Stimulated activated CD8-positive, alpha-beta memory T cell treated with anti-CD3 and anti-CD28 coated beads, Interleukin-2, amount 100 ng/mL, for 48 hours (primary cell): ENCODE measurements around the gene MB.
"Not testable (repeated sequence)": the region's sequence is repeated elsewhere in the genome, so short reads cannot be mapped to it uniquely, and the experiment has no call there.

Experiments used
- DNase-seq, 2 donors: peaks; one replicate each; pipeline ENCODE4 v3.0.0-alpha.2; 2020; ENCODE audit warnings: low read depth in 2 of 2

MB gene

DNA sequence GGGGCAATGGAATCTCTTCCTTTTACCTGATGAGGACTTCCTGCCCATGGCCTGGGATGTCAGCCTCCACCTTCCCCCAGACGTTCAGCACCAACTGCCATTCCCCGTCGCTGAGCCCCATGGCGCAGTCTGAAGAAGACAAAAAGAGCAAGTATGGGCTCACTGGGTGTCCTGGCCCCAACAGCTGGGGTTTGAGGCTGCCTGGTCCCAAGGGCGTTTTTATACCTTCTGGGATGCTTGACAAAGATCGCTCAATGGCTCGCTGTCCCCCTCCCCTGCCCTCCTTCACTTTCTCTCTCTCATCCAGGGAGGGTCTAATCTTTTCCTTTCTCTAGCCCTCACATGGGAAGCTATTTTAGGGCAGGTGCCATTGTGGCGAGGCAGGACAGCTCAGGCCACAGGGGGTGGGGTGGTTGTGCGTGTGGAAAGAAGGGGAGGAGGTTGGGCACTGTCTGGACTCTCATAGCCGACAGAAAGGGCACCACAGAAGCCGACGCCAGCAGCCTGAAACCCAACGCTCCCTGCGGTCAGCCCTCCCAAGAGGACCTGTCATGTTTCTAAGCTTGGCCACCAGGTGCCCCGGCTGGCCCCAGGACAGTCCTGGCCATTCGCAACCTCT is at the start of gene MB:
Gene MB (minus strand): TSS at position 193 of the 619 bp plus-strand sequence. CDS start 72 bp downstream, at position 121.
- no peak for DNase-seq

DNA sequence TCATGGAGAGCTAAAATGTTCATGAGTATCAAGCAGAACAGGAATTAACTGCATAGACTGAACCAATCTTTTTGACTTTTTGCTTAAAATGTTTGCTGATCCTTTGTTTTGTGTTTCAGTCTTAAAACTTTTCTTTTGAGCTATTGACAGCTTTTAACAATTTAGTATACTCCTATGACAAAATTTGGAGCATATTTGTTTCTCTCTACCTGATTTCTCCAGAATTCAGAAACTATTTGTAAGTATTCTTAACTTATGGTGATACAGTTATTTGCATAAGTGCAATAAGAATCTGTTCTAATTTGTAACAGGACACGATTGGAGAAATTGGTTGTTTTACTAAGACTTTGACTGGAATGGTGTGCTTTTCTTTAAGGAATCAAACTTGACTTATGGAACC is 49.6 kb upstream of the MB start:
- DNase-seq: not testable (repeated sequence)

DNA sequence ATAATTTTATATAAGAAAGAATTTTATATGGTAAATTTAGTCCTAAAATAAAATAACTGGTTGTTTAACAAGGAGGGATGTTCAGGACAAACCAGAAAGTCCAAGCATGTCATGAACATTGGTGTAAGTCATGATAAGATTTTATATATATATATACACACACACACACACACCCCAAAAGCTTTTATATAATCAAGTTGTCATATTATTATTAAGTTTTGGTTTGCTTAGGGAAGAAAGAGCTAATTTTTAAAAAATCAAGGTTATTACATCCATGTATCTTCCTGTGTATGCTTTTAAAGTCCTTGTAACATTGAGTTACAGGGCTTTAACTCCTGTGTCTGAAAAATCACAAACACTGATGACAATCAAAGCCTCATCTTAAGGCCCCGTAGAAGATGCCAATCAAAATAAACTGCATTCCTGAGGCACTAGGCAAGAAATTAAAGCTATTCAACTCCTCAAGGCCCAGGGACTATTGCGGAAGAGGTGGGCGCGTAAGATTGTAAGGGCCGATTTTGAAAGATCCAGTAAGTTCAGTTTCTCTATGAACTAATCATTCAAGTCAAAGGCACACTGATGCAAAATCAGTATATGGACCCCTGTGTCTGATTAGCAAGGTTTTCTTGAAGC is 47.9 kb upstream of the MB start:
- no peak for DNase-seq

DNA sequence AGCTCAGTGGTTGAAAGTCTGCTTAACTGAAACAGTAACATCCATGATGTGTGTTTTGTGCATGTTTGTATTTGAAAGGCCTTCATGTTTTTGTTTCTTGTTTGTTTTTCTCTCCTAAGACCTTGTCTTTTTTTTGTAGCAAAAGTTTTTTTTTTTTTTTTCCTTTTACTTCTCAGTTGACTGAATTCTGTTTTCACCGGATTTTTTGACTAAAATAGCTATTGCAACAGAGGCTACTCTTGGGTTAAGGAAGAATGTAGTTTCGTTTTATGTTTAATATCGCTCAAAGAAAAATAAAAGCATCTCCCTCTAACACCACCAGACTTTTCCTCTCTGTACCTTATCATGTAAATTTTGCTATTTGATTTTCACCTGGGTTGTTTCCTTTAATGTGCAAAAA is 46.2 kb upstream of the MB start:
- DNase-seq: no peak

GRCh38 chr22:35662914-35663313 is 45.8 kb upstream of the MB start:
- no peak for DNase-seq

GRCh38 chr22:35661464-35661863 is 44.3 kb upstream of the MB start:
- DNase-seq: no peak

DNA sequence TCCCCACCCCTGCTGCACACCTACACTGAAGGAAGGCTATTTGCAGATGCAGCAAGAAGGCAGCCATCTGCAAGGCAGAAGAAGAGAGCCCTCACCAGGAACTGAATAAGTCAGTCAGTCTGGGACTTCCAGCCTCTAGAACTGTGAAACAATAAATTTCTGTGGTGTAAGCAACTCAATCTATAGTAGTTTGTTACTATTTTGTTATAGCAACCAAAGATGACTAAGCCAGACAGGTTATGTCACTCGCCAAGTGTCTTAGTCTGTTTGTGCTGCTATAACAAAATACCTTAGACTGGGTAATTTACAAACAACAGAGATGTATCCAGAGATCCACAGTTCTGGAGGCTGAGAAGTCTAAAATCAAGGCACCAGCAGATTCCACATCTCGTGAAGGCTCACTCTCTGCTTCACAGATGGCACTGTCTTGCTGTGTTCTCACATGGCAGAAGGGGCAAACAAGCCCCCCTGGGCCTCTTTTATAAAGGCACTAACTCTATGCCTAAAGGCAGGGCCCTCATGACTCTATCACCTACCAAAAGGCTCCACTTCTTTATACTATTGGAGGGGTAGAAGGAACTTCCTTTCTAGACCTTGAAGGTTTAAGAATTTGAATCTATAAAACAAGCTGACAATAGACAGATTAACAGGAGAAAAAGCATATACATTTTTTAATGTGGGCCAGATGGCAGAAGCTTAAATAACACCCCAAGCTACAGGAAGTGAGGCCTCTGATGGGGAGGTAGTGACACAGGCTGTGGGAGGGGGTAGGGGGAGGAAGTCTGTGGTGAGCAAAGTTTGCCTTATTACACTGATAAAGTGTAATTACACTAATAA is 43.4 kb upstream of the MB start:
- no peak for DNase-seq

DNA sequence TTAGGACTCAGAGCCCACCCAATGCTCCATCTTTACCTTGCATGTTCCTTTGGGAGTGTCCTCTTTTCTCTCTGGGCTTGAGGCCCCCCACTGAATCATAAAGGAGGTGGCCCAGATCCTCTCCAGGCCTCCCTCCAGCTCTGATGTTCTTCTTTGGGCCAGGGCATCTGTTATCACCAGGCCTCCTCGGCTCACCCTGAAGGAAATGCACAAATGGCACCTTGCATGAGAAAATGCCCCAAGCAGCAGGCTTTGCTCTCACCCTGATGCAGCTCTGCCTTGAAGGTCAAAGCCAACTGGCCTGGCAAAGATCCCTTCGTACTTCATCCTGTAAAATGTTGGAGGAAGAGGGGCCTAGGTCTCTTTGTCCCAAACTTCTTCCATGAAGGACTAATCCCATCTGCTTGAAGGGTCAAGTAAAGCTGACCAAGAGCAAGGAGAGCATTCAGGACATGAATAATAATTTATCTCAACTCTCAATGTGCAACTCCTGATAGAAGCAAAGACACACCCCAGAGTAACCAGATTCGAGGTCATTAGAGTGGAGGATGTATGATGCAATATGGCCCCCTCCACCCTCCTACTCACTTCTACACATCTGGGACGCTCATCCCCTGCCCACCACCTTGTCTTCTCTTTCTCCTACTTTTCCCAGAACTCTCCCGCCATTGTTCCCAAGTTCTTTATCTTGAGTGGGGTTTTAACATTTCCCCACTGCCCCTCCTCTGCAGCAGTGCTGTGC is 40.6 kb upstream of the MB start:
- DNase-seq: no peak

- DNase-seq: no peak
These were observed 39.2 kb upstream of the MB start for GRCh38 chr22:35656284-35656752.

GRCh38 chr22:35653824-35654223 is 36.7 kb upstream of the MB start:
- no peak for DNase-seq

- DNase-seq: no peak
These were observed 34.0 kb upstream of the MB start for GRCh38 chr22:35651085-35651484.

DNA sequence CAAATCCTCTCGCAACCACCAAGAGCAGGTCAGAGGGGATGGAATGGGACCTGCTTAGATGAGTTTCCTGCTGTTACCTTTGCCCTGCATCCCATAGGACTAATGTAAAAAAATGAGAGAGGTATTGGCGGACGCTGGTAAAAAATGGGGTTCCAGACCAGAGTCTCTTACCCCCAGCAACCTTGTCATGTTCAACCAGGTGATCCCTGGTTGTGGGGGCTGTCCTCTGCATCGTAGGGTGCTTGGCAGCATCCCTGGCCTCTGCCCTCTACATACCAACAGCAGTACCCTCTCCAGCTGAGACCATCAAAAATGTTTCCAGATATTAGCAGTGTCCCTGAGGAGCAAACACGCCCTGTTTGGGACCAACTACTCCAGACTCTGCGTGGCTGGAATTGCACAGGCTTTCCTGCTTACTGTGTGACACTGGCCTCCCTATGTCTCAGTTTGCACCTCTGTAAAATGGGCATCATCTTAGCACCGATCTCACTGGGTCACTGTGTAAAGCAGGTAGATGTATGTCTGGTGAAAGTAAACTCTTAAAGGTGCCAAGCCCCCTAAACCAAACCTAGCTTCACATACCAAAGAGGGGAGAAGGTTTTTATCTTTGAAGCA is 32.6 kb upstream of the MB start:
- DNase-seq: no peak

DNA sequence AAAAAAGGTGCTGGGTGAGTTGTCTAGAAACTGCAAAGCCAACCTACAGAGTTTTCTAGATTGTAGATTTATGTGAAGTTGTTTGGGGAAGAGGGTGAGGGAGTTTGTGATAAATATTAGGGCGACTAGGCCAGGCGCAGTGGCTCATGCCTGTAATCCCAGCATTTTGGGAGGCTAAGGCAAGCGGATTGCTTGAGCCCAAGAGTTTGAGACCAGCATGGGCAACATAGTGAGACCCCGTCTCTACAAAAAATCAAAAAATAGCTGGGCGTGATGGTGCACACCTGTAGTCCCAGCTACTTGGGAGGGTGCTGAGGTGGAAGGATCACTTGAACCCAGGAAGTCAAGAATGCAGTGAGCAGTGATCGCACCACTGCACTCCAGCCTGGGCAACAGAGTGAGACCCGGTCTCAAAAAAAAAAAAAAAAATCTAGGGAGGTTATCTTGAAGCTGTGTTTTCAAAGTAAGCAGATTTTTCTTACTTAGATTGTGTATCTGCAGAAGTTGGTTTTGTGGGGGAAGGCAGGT is 32.0 kb upstream of the MB start:
- DNase-seq: no peak

GRCh38 chr22:35648066-35649025 is 31.2 kb upstream of the MB start, which contains the start of gene APOL6:
Gene APOL6, plus strand, starts transcription at chr22:35648446. Its CDS starts 7,980 bp downstream, at chr22:35656426.
- DNase-seq: peak in 1 of 2 donors; percentile 46

- no peak for DNase-seq
These were observed 28.5 kb upstream of the MB start for GRCh38 chr22:35645646-35646045.

DNA sequence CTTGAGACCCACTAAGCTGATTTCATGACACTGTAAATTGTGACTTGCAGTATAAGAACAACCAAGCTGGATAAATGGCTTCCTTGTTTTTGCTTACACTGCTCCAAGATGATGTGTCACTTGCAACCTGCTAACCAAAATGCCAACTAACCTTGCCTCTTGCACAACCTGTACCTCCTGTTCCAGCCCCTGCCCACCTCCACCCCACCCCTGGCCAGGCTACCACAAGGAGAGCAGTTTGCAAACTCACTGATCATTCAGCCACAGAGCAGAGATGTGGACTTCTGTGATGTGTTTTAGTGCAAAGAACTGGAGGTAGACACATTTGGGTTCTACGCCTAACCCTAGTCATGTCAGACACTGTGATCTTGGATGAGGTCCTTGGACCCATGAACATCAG is 26.9 kb upstream of the MB start:
- no peak for DNase-seq

DNA sequence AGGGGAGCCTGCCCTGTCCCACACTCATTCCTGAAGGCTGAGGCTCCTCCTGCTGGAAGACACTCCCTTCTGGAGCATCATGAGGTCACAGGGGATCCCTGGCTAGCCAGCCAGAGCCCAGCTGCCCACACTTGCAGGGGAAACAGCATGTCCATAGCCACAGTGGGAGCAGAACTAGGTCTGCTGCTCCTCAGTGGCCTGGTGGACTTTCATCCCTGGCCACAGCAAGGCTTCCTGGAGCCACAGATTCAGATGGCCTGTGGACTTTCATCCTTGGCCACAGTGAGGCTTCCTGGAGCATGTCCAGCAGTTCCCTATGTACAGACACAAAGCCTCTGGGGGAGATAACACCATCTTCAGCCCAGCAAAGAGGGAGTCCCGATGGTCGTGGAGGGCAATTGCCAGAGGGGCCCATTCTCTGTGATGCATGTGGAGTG is 25.2 kb upstream of the MB start:
- DNase-seq: no peak

DNA sequence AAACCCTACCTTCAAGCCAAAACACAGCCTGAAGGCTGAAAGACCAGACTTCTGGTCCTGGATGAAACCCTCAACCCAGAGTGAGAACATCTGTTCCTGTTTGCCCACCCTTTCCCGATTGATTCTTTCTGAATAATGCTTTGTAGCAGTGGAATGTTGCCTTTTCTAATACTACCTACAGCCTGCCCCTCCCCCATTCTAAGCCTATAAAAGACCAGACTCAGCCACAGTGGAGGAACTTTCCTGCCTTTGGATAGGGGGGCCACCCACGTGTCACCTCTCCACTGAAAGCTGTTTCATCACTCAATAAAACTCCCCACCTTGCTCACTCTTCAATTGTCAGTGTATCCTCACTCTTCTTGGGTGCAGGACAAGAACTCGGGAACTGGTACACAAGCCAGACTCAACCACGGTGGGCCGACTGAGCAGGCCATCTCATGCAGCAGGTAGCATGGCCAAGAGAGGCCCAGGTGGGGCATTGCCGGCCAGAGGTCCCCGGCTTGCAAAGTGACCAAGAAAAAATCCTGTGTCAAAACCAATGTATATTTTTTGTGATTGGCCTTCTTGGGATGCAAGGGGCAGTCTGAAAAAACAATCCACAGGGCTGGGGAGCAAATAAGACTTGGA is 24.5 kb upstream of the MB start:
- no peak for DNase-seq

GRCh38 chr22:35638410-35638809 is 21.3 kb upstream of the MB start:
- DNase-seq: no peak

GRCh38 chr22:35638001-35638400 is 20.9 kb upstream of the MB start:
- DNase-seq: no peak
